ENCODE data around the gene FRMD3. TPM values are rescaled to one million over a fixed set of nuclear protein-coding genes. Genes with fewer than 3 reads are reported as not detected.

FRMD3 gene
- total RNA-seq, 1 experiment from 2014 or later = 0.55 TPM

- H2BK15ac ChIP-seq (ENCODE audit: low read depth, low read length) = no peak overlapping the region
- TF ChIP-seq CTCF (conservative IDR thresholded peaks at IDR 0.05) = no peak
- DNase-seq = no peak
- Mint-ChIP-seq H3K36me3 (ENCODE audit: insufficient read depth in 1 of 3, low read depth in 3 of 3) (peaks cover 0 to 11% (median 8%) of the 10 kb centered on the region in 3 experiments; a peak in 4 of 7 replicates), H3K9me3 (peaks cover 10 to 13% of the 10 kb centered on the region in 2 experiments), H3K4me3 (no peak overlapping the region), H3K4me1 (peaks cover 18 to 29% of the 10 kb centered on the region in 2 experiments), H3K27me3 (ENCODE audit: low read depth) (no peaks in the 10 kb centered on the region), H3K27ac (no peak overlapping the region)
- H3K27me3 ChIP-seq (ENCODE audit: insufficient read depth, low read length) = no peaks in the 10 kb centered on the region
- no peak overlapping the region for H3K4me2 ChIP-seq (ENCODE audit: insufficient read depth, insufficient read length, low read length)
- no peak overlapping the region for H3T11ph ChIP-seq (ENCODE audit: low read length)
- no peak overlapping the region for H4K8ac ChIP-seq (replicated peaks; ENCODE audit: insufficient read length, low read depth, low read length)
- no peak overlapping the region for H3K14ac ChIP-seq (ENCODE audit: insufficient read depth, low read length)
- no peak overlapping the region for H2AK5ac ChIP-seq (ENCODE audit: insufficient read length, low read length)
- no peaks in the 10 kb centered on the region for H3K79me2 ChIP-seq (ENCODE audit: insufficient read depth, low read length)
- no peaks in the 10 kb centered on the region for H4K20me1 ChIP-seq (ENCODE audit: control insufficient read depth, insufficient read depth, insufficient read length)
- H4K91ac ChIP-seq (ENCODE audit: insufficient read length, low read depth, low read length) = no peak overlapping the region
- WGBS (ENCODE audit: extremely low coverage, insufficient read length, low lambda C conversion rate) = no CpG with 5 or more reads among the region's 3 CpGs
- H2BK120ac ChIP-seq (ENCODE audit: low read depth, low read length, poor library complexity, severe bottlenecking) = no peak overlapping the region
- no peaks in the 10 kb centered on the region for H3K9me3 ChIP-seq (ENCODE audit: control insufficient read depth, low read depth, low read length)
- no peak overlapping the region for H2BK12ac ChIP-seq (ENCODE audit: insufficient read length, low read depth, low read length)
- no peak overlapping the region for H2AFZ ChIP-seq (ENCODE audit: low read length)
- no peak overlapping the region for H2BK20ac ChIP-seq (ENCODE audit: low read depth, low read length, poor library complexity, severe bottlenecking)
- no peak overlapping the region for H3K27ac ChIP-seq (ENCODE audit: insufficient read length, low read depth, low read length)
- no peak overlapping the region for H3K56ac ChIP-seq (ENCODE audit: insufficient read length, low read depth, low read length)
- peaks cover 2% of the 10 kb centered on the region; the same call in 1 of the 2 replicates for H3K4me1 ChIP-seq (ENCODE audit: insufficient read depth, low read length)
- no peaks in the 10 kb centered on the region for H3K23me2 ChIP-seq (ENCODE audit: insufficient read length, low read depth, low read length, poor library complexity, severe bottlenecking)
- H3K4ac ChIP-seq (ENCODE audit: low read depth, low read length) = no peak overlapping the region
- H3K18ac ChIP-seq (ENCODE audit: insufficient read length, low read depth, low read length) = no peak overlapping the region
- H3K79me1 ChIP-seq (ENCODE audit: insufficient read depth, low read depth, low read length, poor library complexity, severe bottlenecking) = no peaks in the 10 kb centered on the region
- no peak overlapping the region for H3K9ac ChIP-seq (ENCODE audit: extremely low read depth, insufficient read length, low read length)
- no peak overlapping the region for H3K23ac ChIP-seq (ENCODE audit: insufficient read length, low read depth, low read length)
- no peak overlapping the region for H4K5ac ChIP-seq (ENCODE audit: insufficient read length, low read depth, low read length)
- no peak overlapping the region for H2BK5ac ChIP-seq (ENCODE audit: insufficient read length, low read length)
Measured at GRCh38 chr9:83234541-83234940, 303.7 kb downstream of the FRMD3 start.

Data from H9 (cell line).